Stromal cell of bone marrow (primary cell): ENCODE results near the gene G6PC1.
"Not testable (repeated sequence)": the region's sequence is repeated elsewhere in the genome, so short reads cannot be mapped to it uniquely, and the experiment has no call there.

Experiments used
- DNase-seq: peaks from one replicate; pipeline ENCODE4 v3.0.0-alpha.2; 2012; ENCODE audit warnings: low read depth

The G6PC1 gene

GRCh38 chr17:42901535-42902229, 1.1 kb downstream of the G6PC1 start:
- no peak for DNase-seq

- no peak for DNase-seq
Measured at GRCh38 chr17:42904110-42904469, 3.5 kb downstream of the G6PC1 start.

GRCh38 chr17:42906772-42907446, 6.3 kb downstream of the G6PC1 start:
- DNase-seq: no peak

GRCh38 chr17:42908872-42909700, 8.5 kb downstream of the G6PC1 start:
- DNase-seq: no peak

GRCh38 chr17:42913522-42913921, 12.9 kb downstream of the G6PC1 start:
- peak; percentile 19 for DNase-seq

GRCh38 chr17:42913981-42914617, 13.5 kb downstream of the G6PC1 start:
- DNase-seq: no peak

- DNase-seq: not testable (repeated sequence)
Measured at GRCh38 chr17:42915288-42915687, 14.7 kb downstream of the G6PC1 start.

- not testable (repeated sequence) for DNase-seq
Measured at GRCh38 chr17:42916388-42917235, 16.0 kb downstream of the G6PC1 start.

- no peak for DNase-seq
Measured at GRCh38 chr17:42917236-42917603, 16.6 kb downstream of the G6PC1 start.

GRCh38 chr17:42918902-42919521, 18.4 kb downstream of the G6PC1 start:
- no peak for DNase-seq

- not testable (repeated sequence) for DNase-seq
Measured at GRCh38 chr17:42919522-42920077, 19.0 kb downstream of the G6PC1 start.

GRCh38 chr17:42920106-42920900, 19.7 kb downstream of the G6PC1 start:
- DNase-seq: no peak

GRCh38 chr17:42920922-42921321, 20.3 kb downstream of the G6PC1 start:
- DNase-seq: no peak

GRCh38 chr17:42922294-42922693, 21.7 kb downstream of the G6PC1 start:
- DNase-seq: no peak

- not testable (repeated sequence) for DNase-seq
Measured at GRCh38 chr17:42923472-42923871, 22.9 kb downstream of the G6PC1 start.

- no peak for DNase-seq
Measured at GRCh38 chr17:42924891-42925290, 24.3 kb downstream of the G6PC1 start.

- DNase-seq: peak; percentile 86
Measured at GRCh38 chr17:42928714-42929496, 28.3 kb downstream of the G6PC1 start.

- DNase-seq: no peak
Measured at GRCh38 chr17:42929497-42929844, 28.9 kb downstream of the G6PC1 start.
